GM21526 (cell line): Measurements from ENCODE around the gene UGT1A6.

ENCODE experiments used
- ATAC-seq: cut with Tn5 transposase; IDR thresholded peaks from one replicate; pipeline ENCODE4 v1.9.1; 2021; ENCODE audit warnings: moderate library complexity; ENCODE audit not compliant: unreplicated experiment, low FRiP score

Gene UGT1A6

GRCh38 chr2:233816771-233817170 lies 124.1 kb downstream of the UGT1A6 start:
- no peak for ATAC-seq

GRCh38 chr2:233817361-233817911 lies 124.7 kb downstream of the UGT1A6 start:
- ATAC-seq: no peak

- ATAC-seq: no peak
Measured at GRCh38 chr2:233817995-233818638, 125.4 kb downstream of the UGT1A6 start.

- no peak for ATAC-seq
Measured at GRCh38 chr2:233818639-233819621, 126.2 kb downstream of the UGT1A6 start.

- ATAC-seq: no peak
Measured at GRCh38 chr2:233819884-233820773, 127.4 kb downstream of the UGT1A6 start.

GRCh38 chr2:233820774-233821105 lies 128.1 kb downstream of the UGT1A6 start:
- no peak for ATAC-seq

- no peak for ATAC-seq
Measured at GRCh38 chr2:233821196-233821595, 128.5 kb downstream of the UGT1A6 start.

GRCh38 chr2:233821709-233822100 lies 129.0 kb downstream of the UGT1A6 start:
- no peak for ATAC-seq

GRCh38 chr2:233822101-233822771 lies 129.5 kb downstream of the UGT1A6 start:
- no peak for ATAC-seq
